ENCODE results near the gene SPATA2L. TPM values are rescaled to one million over a fixed set of nuclear protein-coding genes. Genes with fewer than 3 reads are reported as not detected.
A peak's percentile ranks its signal among the peaks of the same experiment; 100 is the strongest.

SPATA2L gene
- total and polyA plus RNA-seq, 2 of the 13 experiments (the other 11 are each of a cell fraction or from before 2014, with no cell fraction given), result 9.1 to 20.7 TPM

DNA sequence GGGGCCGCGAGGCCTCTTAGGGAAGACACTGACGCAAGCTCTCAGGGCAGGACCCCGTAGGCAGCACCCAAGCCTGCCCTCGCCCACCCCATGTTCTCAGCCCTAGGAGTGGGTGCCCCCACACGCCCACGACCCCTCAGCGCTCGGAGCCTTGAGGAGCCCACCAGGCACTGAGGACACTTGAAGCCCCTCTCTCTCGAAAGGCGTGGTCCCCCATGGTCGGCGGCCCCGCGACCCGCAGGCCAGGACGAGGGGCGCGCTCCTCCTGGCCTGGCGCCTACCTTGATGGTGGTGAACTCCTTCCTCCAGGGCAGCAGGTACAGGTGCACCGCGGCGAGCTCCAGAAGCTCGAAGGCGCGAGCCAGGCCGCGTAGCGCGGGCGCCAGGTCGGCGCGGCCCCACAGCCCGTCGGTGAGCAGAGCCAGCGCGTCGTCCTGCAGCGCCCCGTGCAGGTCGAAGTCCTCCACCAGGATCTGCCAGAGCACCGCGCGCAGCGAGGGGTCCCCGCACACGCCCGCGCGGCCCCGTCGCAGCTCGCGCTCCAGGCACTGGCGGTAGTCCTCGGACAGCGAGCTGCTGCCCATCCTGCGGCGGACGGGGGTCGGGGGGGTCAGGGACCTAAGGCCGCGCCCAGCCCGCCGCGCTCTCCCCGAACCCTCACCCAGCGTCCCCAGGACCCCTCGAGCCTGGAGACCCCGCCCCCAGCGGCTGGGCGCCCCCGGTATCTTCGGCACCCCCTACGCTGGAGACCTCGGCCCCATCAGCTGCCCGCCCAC is 668 bp downstream of the SPATA2L start (continued):
- TF ChIP-seq NFIB (CRISPR knock-in tag; IDR thresholded peaks at IDR 0.05; ENCODE audit: borderline replicate concordance), result no peak
- TF ChIP-seq RARG (CRISPR knock-in tag; IDR thresholded peaks at IDR 0.05; ENCODE audit: low read depth), result no peak
- TF ChIP-seq ZNF883 (CRISPR knock-in tag; IDR thresholded peaks at IDR 0.05; ENCODE audit: not compliant biosample characterization), result no peak
- no peak for TF ChIP-seq ZC3H13 (CRISPR knock-in tag; IDR thresholded peaks at IDR 0.05)
- TF ChIP-seq ZNF274 (CRISPR knock-in tag; IDR thresholded peaks at IDR 0.05), result no peak
- 0 out of 2 replicates have a peak, but pooled peaks have one; percentile 61 for TF ChIP-seq MEIS1 (CRISPR knock-in tag; IDR thresholded peaks at IDR 0.05; ENCODE audit: borderline replicate concordance)
- TF ChIP-seq ETS1 (CRISPR knock-in tag; IDR thresholded peaks at IDR 0.05), result 0 out of 2 replicates have a peak, but pooled peaks have one; percentile 19
- TF ChIP-seq DBP (CRISPR knock-in tag; IDR thresholded peaks at IDR 0.05; ENCODE audit: not compliant biosample characterization), result peak; percentile 83
- TF ChIP-seq, protein P1, sequence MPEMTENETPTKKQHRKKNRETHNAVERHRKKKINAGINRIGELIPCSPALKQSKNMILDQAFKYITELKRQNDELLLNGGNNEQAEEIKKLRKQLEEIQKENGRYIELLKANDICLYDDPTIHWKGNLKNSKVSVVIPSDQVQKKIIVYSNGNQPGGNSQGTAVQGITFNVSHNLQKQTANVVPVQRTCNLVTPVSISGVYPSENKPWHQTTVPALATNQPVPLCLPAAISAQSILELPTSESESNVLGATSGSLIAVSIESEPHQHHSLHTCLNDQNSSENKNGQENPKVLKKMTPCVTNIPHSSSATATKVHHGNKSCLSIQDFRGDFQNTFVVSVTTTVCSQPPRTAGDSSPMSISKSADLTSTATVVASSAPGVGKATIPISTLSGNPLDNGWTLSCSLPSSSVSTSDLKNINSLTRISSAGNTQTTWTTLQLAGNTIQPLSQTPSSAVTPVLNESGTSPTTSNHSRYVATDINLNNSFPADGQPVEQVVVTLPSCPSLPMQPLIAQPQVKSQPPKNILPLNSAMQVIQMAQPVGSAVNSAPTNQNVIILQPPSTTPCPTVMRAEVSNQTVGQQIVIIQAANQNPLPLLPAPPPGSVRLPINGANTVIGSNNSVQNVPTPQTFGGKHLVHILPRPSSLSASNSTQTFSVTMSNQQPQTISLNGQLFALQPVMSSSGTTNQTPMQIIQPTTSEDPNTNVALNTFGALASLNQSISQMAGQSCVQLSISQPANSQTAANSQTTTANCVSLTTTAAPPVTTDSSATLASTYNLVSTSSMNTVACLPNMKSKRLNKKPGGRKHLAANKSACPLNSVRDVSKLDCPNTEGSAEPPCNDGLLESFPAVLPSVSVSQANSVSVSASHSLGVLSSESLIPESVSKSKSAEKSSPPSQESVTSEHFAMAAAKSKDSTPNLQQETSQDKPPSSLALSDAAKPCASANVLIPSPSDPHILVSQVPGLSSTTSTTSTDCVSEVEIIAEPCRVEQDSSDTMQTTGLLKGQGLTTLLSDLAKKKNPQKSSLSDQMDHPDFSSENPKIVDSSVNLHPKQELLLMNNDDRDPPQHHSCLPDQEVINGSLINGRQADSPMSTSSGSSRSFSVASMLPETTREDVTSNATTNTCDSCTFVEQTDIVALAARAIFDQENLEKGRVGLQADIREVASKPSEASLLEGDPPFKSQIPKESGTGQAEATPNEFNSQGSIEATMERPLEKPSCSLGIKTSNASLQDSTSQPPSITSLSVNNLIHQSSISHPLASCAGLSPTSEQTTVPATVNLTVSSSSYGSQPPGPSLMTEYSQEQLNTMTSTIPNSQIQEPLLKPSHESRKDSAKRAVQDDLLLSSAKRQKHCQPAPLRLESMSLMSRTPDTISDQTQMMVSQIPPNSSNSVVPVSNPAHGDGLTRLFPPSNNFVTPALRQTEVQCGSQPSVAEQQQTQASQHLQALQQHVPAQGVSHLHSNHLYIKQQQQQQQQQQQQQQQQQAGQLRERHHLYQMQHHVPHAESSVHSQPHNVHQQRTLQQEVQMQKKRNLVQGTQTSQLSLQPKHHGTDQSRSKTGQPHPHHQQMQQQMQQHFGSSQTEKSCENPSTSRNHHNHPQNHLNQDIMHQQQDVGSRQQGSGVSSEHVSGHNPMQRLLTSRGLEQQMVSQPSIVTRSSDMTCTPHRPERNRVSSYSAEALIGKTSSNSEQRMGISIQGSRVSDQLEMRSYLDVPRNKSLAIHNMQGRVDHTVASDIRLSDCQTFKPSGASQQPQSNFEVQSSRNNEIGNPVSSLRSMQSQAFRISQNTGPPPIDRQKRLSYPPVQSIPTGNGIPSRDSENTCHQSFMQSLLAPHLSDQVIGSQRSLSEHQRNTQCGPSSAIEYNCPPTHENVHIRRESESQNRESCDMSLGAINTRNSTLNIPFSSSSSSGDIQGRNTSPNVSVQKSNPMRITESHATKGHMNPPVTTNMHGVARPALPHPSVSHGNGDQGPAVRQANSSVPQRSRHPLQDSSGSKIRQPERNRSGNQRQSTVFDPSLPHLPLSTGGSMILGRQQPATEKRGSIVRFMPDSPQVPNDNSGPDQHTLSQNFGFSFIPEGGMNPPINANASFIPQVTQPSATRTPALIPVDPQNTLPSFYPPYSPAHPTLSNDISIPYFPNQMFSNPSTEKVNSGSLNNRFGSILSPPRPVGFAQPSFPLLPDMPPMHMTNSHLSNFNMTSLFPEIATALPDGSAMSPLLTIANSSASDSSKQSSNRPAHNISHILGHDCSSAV (CRISPR knock-in tag; IDR thresholded peaks at IDR 0.05; ENCODE audit: borderline replicate concordance), result 0 out of 2 replicates have a peak, but pooled peaks have one; percentile 13
- TF ChIP-seq NFATC3 (CRISPR knock-in tag; IDR thresholded peaks at IDR 0.05), result 0 out of 2 replicates have a peak, but pooled peaks have one; percentile 45
- no peak for TF ChIP-seq FOXP1 (IDR thresholded peaks at IDR 0.05)
- TF ChIP-seq FOXP1 (CRISPR knock-in tag; IDR thresholded peaks at IDR 0.05), result no peak
- no peak for TF ChIP-seq KMT2B (CRISPR knock-in tag; IDR thresholded peaks at IDR 0.05)
- no peak for TF ChIP-seq ARID2 (CRISPR knock-in tag; IDR thresholded peaks at IDR 0.05; ENCODE audit: borderline replicate concordance)
